IMR-90 (cell line): ENCODE measurements around the gene TSKS. TPM values are rescaled to one million over a fixed set of nuclear protein-coding genes. Genes with fewer than 3 reads are reported as not detected.

Experiments used
- ATAC-seq: fragments of 200-7000 bp; cut with Tn5 transposase; 2 replicates; pipeline ENCODE4 v1.9.1; 2020; ENCODE audit warnings: low read depth, mild to moderate bottlenecking, moderate library complexity
- BruUV-seq: library from RNA; stranded (reverse); fragments of 400-500 nt; replicated peaks from 2 replicates; lab custom pipeline; 2021; lab: Mats Ljungman, UMichigan
- CTCF ChIA-PET: fragments of 300-600 bp; formaldehyde crosslinking; extraction: SDS; loops from one replicate; lab custom pipeline; 2021; ENCODE audit warnings: antibody characterized with exemption; lab: Yijun Ruan, JAX
- POLR2A ChIA-PET: fragments of 300-600 bp; sonication (Branson Sonifier 250); formaldehyde crosslinking; loops from one replicate; lab custom pipeline; 2022; ENCODE audit warnings: antibody characterized with exemption; ENCODE audit not compliant: unreplicated experiment; lab: Charles Lee
- DNase-seq: peaks from one replicate; pipeline ENCODE4 v3.0.0; 2013
- H2AFZ ChIP-seq: replicated peaks from 2 replicates; pipeline ENCODE3; 2013; ENCODE audit warnings: low read length, mild to moderate bottlenecking; ENCODE audit not compliant: poor library complexity
- H2AK5ac ChIP-seq: 2 replicates; pipeline ENCODE4 v1.6.1; 2013; ENCODE audit warnings: low read depth, low read length, inconsistent platforms
- H2AK9ac ChIP-seq: replicated peaks from 2 replicates; pipeline ENCODE3; 2013; ENCODE audit warnings: mild to moderate bottlenecking, low read depth, low read length, moderate library complexity; ENCODE audit not compliant: poor library complexity
- H2BK120ac ChIP-seq: 2 replicates; pipeline ENCODE4 v1.6.1; 2013; ENCODE audit warnings: low read depth, low read length, inconsistent platforms
- H2BK15ac ChIP-seq: 3 replicates; pipeline ENCODE4 v1.6.1; 2013; ENCODE audit warnings: low read depth, low read length, inconsistent platforms
- H2BK20ac ChIP-seq: 2 replicates; pipeline ENCODE4 v1.6.1; 2013; ENCODE audit warnings: low read depth, mild to moderate bottlenecking, inconsistent platforms, low read length, moderate library complexity
- H2BK5ac ChIP-seq: 2 replicates; pipeline ENCODE4 v1.6.1; 2013; ENCODE audit warnings: mild to moderate bottlenecking, low read depth, low read length, inconsistent platforms; ENCODE audit not compliant: poor library complexity, severe bottlenecking
- H3K14ac ChIP-seq: replicated peaks from 2 replicates; pipeline ENCODE4 v1.6.1; 2013; ENCODE audit warnings: low read depth, low read length, inconsistent platforms
- H3K18ac ChIP-seq: 2 replicates; pipeline ENCODE4 v1.6.1; 2013; ENCODE audit warnings: low read depth, low read length, control low read depth
- H3K23ac ChIP-seq: 2 replicates; pipeline ENCODE4 v1.6.1; 2013; ENCODE audit warnings: low read depth, low read length, inconsistent platforms
- H3K27ac ChIP-seq: 2 replicates; pipeline ENCODE4 v1.5.1; 2013; ENCODE audit warnings: mild to moderate bottlenecking, control low read depth, low read length; ENCODE audit not compliant: insufficient read depth
- H3K27me3 ChIP-seq: 2 replicates; pipeline ENCODE4 v1.6.1; 2013; ENCODE audit warnings: low read length; ENCODE audit not compliant: control insufficient read depth, insufficient read depth
- H3K36me3 ChIP-seq: 2 replicates; pipeline ENCODE4 v1.6.1; 2013; ENCODE audit warnings: low read length, mixed read lengths; ENCODE audit not compliant: control insufficient read depth, insufficient read depth
- H3K4ac ChIP-seq: 2 replicates; pipeline ENCODE4 v1.6.1; 2013; ENCODE audit warnings: low read depth, low read length, inconsistent platforms
- H3K4me1 ChIP-seq: 2 replicates; pipeline ENCODE4 v1.6.1; 2013; ENCODE audit warnings: low read length, mixed read lengths; ENCODE audit not compliant: control insufficient read depth, insufficient read depth
- H3K4me2 ChIP-seq: 2 replicates; pipeline ENCODE4 v1.6.1; 2013; ENCODE audit warnings: low read depth, mild to moderate bottlenecking, control low read depth, low read length, moderate library complexity
- H3K4me3 ChIP-seq: 2 replicates; pipeline ENCODE4 v1.5.1; 2013; ENCODE audit warnings: low read depth, mild to moderate bottlenecking, control low read depth, low read length, moderate library complexity; ENCODE audit not compliant: insufficient read depth
- H3K56ac ChIP-seq: 2 replicates; pipeline ENCODE4 v1.6.1; 2013; ENCODE audit warnings: low read length, inconsistent platforms; ENCODE audit not compliant: insufficient read depth; ENCODE audit errors: extremely low read depth
- H3K79me1 ChIP-seq, 2 experiments: 2 replicates each; pipeline ENCODE4 v1.6.1; 2013; ENCODE audit warnings: low read length in 2 of 2, inconsistent platforms in 1 of 2, low read depth in 1 of 2
- H3K9ac ChIP-seq: 2 replicates; pipeline ENCODE4 v1.6.1; 2013; ENCODE audit warnings: low read depth, low read length, control low read depth
- H3K9me1 ChIP-seq: 2 replicates; pipeline ENCODE4 v1.6.1; 2013; ENCODE audit warnings: low read length, inconsistent platforms; ENCODE audit not compliant: insufficient read depth
- H3K9me3 ChIP-seq: 2 replicates; pipeline ENCODE4 v1.6.1; 2013; ENCODE audit warnings: low read length; ENCODE audit not compliant: control insufficient read depth, insufficient read depth
- H4K20me1 ChIP-seq: 2 replicates; pipeline ENCODE4 v1.6.1; 2013; ENCODE audit warnings: low read length, inconsistent platforms; ENCODE audit not compliant: insufficient read depth
- H4K5ac ChIP-seq: 2 replicates; pipeline ENCODE4 v1.6.1; 2013; ENCODE audit warnings: mild to moderate bottlenecking, low read depth, low read length, control low read depth
- H4K8ac ChIP-seq, 2 experiments: 2 replicates each; pipeline ENCODE4 v1.6.1; 2013; ENCODE audit warnings: low read depth in 2 of 2, low read length in 2 of 2, control low read depth in 1 of 2, inconsistent platforms in 1 of 2
- H4K91ac ChIP-seq: 2 replicates; pipeline ENCODE4 v1.6.1; 2013; ENCODE audit warnings: low read depth, low read length, inconsistent platforms; ENCODE audit not compliant: insufficient read depth
- CEBPB ChIP-seq: IDR thresholded peaks from 2 replicates; pipeline ENCODE4 v1.6.1; 2012; ENCODE audit warnings: low read depth, low read length, improper control_type of control experiment
- POLR2A ChIP-seq: IDR thresholded peaks from 2 replicates; pipeline ENCODE4 v1.6.1; 2012; ENCODE audit warnings: mild to moderate bottlenecking, low read depth, low read length
- WGBS, 2 experiments: methylation state at CpG; one replicate each; pipeline versions ENCODE4 v1.1.5 to v1.1.7; 2013; ENCODE audit warnings: missing lambda C conversion rate in 2 of 2; ENCODE audit not compliant: insufficient read length in 1 of 2; ENCODE audit errors: extremely low coverage in 2 of 2; 5-methylcytosine and 5-hydroxymethylcytosine counted together
- dilution Hi-C: fragments of 300-500 bp; cut with HindIII; formaldehyde crosslinking; loops from one replicate; pipeline ENCODE4 v1.14.3; 2018; ENCODE audit warnings: low sequenced_read_pairs; ENCODE audit not compliant: unreplicated experiment
- in situ Hi-C: fragments of 300-500 bp; cut with MboI; formaldehyde crosslinking; loops from 3 replicates; pipeline ENCODE4 v1.14.3; 2019; ENCODE audit warnings: low sequenced_read_pairs, inconsistent platforms, mixed read lengths
- intact Hi-C: fragments of 100-400 bp; cut with micrococcal nuclease; formaldehyde crosslinking; loops from 2 replicates; pipeline ENCODE4 v1.10.0; 2022
- polyA plus RNA-seq, 3 experiments: library from polyadenylated mRNA; depleted of rRNA; stranded (reverse); fragments of >200 nt; gene quantifications; 2 replicates each; pipeline ENCODE4 v1.2.3, GENCODE V29; 2012; ENCODE audit warnings: low replicate concordance in 1 of 3
- total RNA-seq: library from RNA; depleted of rRNA; stranded (reverse); fragments of >200 nt; gene quantifications from 2 replicates; pipeline ENCODE4 v1.2.3, GENCODE V29; 2012

The TSKS gene
- total and polyA plus RNA-seq, 2 of the 4 experiments (the other 2 are of a cell fraction), result not detected

- in situ Hi-C loops, result no loop called here
- H4K20me1 ChIP-seq, result peaks cover 15% of the 10 kb centered on the region
- H3K4me1 ChIP-seq, result peaks cover 9% of the 10 kb centered on the region
- H3K23ac ChIP-seq, result peak within 1 kb of the TSS; percentile 90
- peak within 1 kb of the TSS; percentile 62 for H2BK5ac ChIP-seq
- peak within 1 kb of the TSS; percentile 69 for H3K4me3 ChIP-seq
- H3K4ac ChIP-seq, result peak within 1 kb of the TSS; percentile 74
- 0% methylated on average over 5 of the region's 38 CpGs; no CpG with 5 or more reads in 1 of the 2 experiments for WGBS, 2 experiments
- ATAC-seq, result peak; percentile 93
- peak; percentile 79 for DNase-seq
- TF ChIP-seq POLR2A, result peak; percentile 73; the same call in 1 of the 2 replicates
- TF ChIP-seq CEBPB, result no peak
- peak within 1 kb of the TSS; percentile 96 for H3K4me2 ChIP-seq
- H3K9ac ChIP-seq, result peak within 1 kb of the TSS; percentile 76
- ChIA-PET CTCF (no interaction called here), POLR2A (interaction anchor here (0.6 to 1.0 kb wide), 3 partner anchors 14 to 112 kb away, joined by 4 to 8 read pairs (median 7); partner anchors contain the start of gene PRMT1)
- H4K8ac ChIP-seq, result peak within 1 kb of the TSS; percentile 98 to 99
- peaks cover 5% of the 10 kb centered on the region; the same call in 1 of the 2 replicates for H3K9me1 ChIP-seq
- H2AK5ac ChIP-seq, result peak within 1 kb of the TSS; percentile 88
- peak within 1 kb of the TSS; percentile 22; the same call in 1 of the 2 replicates for H2BK20ac ChIP-seq
- no peaks in the 10 kb centered on the region for H3K9me3 ChIP-seq
- intact Hi-C loops, result loop anchor here (2.0 to 5.0 kb wide), 2 partner anchors 76 to 112 kb away; partner anchors contain the start of gene AP2A1
- H2AFZ ChIP-seq, result peak within 1 kb of the TSS; percentile 96
- H3K27me3 ChIP-seq, result no peaks in the 10 kb centered on the region
- H3K56ac ChIP-seq, result peak within 1 kb of the TSS; percentile 50
- no peak within 1 kb of the TSS; the same call in 2 of the 3 replicates for H2BK15ac ChIP-seq
- H4K91ac ChIP-seq, result peak within 1 kb of the TSS; percentile 94
- peak within 1 kb of the TSS; percentile 98 for H3K14ac ChIP-seq
- dilution Hi-C loops, result no loop called here
- peak within 1 kb of the TSS; percentile 66 for H3K27ac ChIP-seq
- H2AK9ac ChIP-seq, result peak within 1 kb of the TSS; percentile 92
- H4K5ac ChIP-seq, result peak within 1 kb of the TSS; percentile 89
- H3K79me1 ChIP-seq, result peaks cover 6 to 44% of the 10 kb centered on the region in 2 experiments; a peak in 3 of 4 replicates
- peaks cover 19% of the 10 kb centered on the region for H3K36me3 ChIP-seq
- peak within 1 kb of the TSS; percentile 67 for H3K18ac ChIP-seq
- no TSS peak for BruUV-seq
- peak within 1 kb of the TSS; percentile 72 for H2BK120ac ChIP-seq
Measured at GRCh38 chr19:49690656-49691242, 72.4 kb downstream of the TSKS start, which contains the start of gene CPT1C. CPT1C (plus strand) TSS chr19:49691116; CDS start chr19:49692253, 1,137 bp downstream.
